Inflammatory macrophage (primary cell): Measurements from ENCODE around the gene PLD1.

Experiments used
- DNase-seq, 2 donors: peaks; one replicate each; pipeline ENCODE4 v3.0.0-alpha.2; 2020 to 2022

The PLD1 gene

DNA sequence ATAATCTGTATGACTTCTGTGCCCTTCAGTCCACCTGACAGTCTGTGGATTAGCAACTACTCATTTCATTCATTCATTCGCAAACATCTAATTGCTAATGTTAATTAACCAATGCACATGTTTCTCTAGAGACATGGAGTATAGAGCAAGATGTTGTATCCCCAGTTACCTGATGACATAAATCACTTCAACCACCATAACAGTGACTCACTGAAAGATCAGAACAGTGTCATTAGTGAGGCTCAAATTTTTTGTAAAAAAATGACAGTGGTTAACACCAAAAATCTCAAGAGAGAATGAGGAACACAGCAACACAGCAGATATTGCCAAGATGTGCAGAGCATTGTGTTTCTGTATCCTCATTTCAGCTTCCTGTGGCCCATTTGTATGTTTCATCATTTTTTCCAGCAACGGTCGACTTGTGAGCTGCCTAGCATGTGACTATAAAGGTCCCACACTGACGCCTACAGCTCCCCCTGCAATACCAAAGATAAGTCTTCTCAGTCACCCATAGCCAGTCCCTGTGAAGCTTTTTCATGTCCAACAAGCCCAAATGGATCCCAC is 3.7 kb upstream of the PLD1 start:
- peak; percentile 98 for DNase-seq

DNA sequence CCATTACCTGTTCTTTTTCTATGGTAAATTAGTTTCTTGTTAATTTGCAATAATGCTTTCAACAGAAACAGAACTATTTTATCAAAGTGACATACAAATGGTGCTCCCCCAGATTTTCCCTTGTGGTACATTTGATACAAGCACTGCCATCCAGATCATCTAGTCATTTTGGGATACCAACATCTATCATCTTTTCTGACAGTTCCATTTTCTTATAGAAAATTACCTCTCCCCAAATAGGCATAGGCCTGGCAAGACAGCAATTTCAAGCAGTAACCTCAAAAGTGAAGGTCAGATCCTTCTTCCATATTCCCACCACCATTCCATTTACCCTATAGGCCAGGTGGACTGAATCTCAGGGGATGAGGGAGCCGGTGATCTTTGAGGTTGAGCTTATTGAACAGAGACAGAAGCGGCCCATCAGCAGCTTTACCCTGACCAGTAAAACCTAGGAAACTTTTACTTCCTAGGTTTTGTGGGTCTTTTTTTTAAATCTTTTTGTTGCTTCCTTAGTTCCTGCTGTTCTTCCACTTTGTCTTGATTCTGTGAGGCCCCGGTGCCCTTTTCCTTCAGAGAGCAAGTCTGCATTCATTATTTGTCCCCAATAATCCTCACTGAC is 3.1 kb upstream of the PLD1 start:
- no peak for DNase-seq

DNA sequence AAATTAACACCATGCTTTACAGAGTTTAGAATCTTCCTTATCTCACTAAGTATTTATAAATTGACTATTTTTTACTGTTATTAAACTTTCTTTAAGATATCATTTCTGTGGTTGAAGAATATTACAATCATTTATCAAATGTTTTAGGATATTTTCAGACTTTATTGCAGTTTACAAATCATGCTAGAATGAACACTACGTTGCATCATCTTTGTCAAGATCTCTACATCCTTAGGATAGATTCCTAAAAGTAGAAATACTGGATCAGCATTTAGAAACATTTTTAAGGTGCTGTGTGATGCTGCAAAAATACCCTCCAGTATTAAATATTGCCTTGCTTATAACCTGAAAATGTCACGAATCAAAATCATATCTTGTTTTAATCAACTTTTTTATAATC is 2.5 kb upstream of the PLD1 start:
- DNase-seq = no peak

DNA sequence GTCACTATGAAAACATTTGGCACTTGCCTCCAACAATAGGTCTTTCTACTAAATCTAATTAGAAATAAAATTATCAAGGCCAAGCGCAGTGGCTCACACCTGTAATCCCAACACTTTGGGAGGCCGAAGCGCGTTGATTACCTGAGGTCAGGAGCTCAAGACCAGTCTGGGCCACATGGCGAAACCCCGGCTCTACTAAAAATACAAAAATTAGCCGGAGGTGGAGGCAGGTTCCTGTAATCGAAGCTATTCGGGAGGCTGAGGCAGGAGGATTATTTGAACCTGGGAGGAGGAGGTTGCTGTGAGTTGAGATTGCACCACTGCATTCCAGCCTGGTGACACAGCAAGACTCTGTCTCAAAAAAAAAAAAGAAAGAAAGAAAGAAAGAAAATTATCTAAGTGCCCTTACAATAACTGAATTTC is 1.6 kb upstream of the PLD1 start:
- no peak for DNase-seq

DNA sequence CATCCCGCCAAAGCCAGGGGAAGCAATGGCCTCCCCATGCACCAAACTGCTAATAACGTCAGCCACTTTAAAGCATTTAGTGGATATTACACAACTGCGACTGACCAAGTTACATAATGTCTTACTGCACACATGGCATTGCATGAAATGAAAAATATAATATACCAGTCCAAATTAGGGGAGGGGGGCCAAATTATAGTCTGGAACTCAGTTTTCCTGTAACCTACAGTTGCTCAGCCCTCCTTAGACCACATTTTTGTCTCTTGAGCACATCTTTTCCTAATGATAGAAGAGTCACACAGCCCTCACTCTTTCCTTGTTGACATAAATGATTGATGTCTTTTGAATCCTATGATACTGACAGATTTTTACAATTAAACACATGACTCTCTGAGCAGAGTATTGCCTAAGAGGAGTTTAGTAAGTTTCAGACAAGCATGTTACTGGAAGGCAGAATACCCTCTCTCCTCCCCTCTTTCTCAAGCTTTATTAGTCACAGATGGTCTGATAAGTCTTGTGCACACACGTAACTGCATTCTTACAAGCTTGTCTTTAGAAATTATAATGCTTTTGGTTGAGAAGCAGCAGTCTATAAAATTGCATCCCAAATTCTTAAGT is 1.1 kb upstream of the PLD1 start:
- peak; percentile 74 to 92 for DNase-seq

DNA sequence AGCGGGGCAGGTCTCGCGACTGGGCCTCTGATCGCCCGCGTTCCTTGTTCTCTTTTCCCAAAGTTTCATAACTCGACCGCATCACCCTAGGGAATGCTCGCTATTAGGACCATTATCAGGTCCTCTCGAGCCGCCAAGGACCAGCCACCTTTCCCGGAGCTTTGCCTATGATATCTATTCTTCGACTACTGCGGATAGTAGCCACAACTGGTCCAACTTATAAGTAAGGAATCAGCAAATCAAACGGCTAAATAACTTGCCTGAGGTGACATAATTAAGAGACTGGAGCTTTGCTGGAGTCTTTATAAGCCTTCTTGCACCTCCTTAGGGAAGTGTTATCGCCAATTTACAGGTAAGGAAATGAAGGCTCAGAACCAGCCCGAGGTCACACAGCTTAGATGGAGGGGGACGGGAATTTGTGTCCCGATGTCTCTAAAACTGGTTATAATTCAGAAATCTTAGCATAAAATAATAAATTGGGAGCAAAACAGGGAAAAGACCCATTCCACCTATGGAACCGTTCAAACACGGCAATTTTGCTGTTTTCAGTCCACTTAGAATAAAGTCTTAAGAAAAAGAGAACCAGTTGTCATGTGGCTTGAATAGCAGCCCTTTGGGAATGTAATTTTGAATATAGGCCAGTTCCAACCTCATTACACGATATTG is 479 bp upstream of the PLD1 start:
- no peak for DNase-seq

DNA sequence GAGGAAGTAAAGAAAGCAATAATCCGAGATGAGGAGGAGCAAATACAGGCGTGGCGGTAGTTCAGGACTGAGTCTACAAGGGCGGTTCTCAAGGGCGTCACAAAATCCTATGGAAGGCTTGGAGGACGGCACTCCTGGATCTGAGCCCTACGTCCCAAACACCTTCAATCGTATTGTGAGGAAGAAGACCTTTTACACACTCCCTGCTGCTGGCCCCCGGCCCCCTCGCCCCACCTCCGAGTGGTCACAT is 747 bp downstream of the PLD1 start:
- DNase-seq = peak in 1 of 2 donors; percentile 71

DNA sequence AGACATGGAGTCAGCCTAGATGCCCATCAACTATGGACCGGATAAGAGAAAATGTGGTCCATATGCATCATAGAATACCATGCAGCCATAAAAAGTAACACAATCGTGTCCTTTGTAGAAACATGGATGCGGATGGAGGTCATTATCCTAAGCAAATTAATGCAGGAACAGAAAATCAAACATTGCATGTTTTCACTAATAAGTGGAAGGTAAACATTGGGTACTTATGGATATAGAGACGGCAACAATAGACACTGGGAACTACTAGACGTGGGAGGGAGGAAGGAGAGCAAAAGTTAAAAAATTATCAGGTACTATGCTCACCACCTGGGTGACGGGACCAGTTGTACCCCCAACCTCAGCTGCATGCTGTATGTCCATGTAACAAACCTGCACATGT is 2.5 kb downstream of the PLD1 start:
- DNase-seq = no peak

DNA sequence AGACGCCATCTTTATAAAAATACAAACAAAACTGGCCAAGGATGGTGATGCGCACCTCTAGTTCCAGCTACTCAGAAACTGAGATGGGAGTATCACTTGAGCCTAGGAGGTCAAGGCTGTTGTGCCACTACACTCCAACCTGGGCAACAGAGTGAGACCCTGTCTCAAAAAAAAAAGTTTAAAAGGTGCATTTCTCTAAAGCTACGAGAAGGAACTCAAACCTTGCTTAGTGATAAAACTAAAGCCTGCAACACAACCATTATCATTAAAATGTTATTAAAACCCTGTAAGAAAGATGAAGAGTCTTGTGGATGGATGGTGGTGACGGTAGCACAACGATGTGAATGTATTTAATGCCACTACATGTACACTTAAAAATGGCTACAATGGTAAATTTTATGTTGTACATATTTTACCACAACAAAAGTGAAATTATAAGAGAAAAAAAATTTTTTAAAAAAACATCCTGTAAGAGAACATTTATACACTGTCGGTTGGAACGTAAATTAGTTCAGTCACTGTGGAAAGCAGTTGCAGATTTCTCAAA is 3.1 kb downstream of the PLD1 start:
- DNase-seq = no peak

DNA sequence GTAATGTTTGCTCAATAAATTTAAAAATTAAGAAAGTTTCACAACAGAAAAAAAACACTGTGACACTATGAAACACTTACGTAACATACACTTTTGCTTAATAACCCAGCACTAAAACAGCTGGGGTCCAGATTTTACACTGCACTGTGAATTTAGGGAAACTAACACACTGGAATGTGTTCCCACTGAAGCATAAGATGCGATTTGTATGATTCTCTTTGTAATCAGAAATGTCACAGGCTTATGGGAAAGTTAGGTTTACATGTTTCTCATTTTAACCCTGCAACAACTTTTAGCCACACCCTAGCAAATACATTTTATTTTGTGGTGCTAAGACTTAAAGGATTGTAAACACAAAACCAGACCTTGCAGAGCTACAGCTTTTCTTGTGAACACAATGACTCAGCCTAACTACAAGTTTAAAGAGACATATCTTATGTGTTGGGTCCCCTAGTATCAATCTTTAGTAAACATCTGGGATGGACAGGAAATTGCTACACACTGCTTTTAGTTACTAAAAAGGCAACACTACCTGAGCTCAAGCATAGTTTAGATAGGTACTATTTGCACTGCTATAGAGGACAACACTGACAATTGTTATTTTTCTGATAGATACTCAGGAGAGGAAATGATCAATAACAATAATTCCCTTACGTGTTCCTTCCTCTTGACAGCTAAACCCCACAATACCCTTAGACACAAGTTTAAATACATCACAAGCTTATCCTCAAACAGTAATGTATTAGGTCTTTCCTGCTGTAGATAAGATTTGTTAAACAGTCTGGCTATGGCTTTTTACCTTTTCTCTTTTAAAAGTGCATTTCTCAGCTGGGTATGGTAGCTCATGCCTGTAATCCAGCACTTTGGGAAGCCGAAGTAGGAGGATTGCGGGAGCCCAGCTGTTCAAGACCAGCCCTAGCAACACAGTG is 3.8 kb downstream of the PLD1 start:
- peak; percentile 30 to 76 for DNase-seq

DNA sequence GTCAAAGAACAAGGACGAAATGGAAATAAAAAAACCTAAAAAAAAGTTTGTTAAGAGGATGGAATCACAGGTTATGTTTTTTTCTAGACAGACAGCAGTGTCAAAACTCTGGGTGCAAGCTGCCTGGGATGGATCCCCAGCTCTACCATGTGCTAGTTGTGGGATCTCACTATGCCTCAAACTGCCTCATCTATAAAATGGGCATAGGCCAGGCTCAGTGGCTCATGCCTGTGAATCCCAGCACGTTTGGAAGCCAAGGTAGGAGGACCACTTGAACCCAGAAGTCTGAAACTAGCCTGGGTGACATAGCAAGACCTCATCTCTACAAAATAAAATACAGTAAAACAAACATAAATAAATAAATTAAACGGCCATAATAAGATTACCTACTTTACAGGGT is 4.6 kb downstream of the PLD1 start:
- DNase-seq = no peak

DNA sequence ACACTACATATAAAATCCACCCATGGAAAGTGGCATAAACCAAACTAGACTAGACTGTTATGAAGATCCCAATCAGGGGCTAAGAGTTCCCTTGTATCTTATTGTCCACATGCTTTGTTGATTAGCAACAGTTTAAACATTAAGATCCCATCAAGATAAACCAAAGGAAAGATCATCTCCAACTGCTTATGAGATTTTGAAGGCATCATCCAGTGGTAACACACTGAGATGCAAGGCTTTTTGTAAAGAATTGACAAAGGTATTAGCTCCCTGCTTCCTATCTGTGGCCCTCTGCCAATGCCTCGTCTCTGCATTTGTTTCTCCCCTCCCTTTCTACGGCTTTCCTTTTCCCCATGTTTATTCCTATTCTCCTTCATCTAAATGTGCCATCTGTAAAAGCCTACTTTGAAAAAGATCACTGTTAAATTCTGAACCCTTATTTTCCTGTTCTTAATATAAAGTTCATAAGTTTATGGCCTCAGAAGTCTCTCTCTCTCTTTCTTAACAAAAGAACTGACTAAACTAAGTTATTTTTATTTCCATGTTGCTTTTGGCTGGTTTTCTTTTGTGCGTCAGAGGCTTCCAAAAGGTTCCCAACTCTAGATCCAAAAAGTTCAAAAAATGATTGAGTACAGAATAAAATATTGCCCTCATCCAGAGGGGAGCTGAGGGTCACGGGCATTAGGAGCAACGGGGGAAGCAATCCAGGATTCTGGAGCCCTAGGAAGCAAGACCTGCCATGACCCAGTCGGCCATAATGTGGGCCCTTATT is 5.5 kb downstream of the PLD1 start:
- no peak for DNase-seq

DNA sequence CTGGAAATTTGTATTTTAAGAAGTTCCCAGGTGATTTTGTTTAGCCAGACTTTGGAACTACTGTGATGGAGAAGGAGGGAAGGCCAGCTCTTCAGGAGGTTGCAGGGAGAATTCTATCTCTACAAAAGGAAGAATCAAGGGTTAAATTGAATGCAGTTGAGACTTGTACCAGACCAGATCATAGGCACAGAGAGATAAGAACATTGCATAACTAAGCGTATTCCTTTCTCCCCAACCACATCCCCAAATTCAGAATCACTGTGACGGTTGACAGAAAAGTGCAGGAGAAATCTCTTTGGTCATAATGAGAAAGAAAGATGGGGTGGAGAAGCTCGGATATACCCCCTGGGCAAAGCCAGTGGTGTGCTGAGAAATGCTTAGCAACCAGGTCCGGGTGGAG is 7.2 kb downstream of the PLD1 start:
- DNase-seq = no peak

DNA sequence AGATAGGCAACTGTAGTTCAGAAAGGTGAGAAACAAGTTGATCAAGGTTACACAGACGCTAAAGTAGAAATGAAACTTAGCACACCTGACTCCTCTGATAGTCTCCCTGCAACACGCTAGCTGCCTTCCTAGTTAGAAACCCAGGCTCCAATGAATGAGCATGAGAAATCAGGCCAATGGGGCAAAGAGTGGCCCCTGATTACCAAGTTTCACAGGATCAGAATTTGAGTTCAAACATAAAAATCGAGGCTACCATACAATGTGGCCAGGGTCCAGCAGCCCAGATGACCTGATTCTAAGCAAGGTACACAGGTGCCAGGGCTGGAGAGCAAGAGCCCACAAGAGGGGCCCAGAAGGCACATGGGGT is 7.7 kb downstream of the PLD1 start:
- no peak for DNase-seq

DNA sequence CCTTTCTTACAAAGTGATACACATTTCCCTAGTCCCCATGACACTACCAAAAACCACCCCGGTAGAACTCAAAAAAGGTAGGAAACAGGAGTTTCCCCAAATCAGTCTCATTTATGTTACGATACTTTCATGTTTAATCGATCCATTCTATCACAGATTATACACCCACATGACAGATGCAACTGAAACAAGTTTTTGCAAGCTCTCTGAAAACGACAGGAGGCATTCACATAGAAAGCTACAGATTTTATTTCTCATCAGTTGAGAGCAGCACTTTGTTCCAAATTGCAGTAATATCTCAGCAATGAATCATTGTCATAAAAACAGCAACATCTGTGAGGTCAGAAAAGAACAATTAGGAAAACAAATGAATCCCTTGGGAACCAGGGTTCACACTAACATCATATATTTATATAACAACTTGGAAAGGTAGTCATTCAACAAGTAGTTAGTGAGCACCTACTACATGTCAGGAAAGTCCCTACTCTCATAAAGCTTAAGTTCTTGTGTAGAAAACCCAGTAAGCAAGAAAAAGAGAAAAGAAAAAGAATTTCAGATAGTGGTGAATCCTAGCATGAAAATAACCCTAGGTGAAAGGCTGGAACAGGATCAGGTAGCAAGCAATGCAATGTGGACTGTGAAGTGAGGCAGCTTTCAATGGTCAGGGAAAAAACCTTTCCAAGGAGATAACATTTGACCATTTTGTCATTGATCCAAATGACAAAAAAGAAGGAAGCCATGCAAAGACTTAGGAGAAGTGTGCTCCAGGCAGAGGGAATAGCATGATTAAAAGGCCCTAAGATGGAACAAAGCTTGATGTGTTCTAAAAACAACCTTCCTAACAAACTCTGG is 8.3 kb downstream of the PLD1 start:
- no peak for DNase-seq

DNA sequence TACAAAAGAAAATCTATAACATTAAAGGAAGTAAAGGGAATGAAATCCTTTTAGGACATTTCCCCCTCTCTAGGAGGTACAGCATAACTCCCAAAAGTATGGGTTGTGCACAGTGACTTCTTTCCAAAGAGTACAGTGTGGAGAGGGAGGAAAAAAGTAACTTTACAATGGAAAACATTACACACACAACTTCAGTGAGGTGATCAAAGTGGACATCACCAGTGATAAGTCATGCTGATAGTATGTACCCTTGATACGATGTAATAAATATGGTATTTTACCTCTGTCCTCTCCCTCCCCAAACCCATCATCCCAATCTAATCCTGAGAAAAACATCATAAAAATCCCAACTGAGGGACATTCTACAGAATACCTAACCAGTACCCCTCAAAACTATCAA is 10.8 kb downstream of the PLD1 start:
- no peak for DNase-seq

DNA sequence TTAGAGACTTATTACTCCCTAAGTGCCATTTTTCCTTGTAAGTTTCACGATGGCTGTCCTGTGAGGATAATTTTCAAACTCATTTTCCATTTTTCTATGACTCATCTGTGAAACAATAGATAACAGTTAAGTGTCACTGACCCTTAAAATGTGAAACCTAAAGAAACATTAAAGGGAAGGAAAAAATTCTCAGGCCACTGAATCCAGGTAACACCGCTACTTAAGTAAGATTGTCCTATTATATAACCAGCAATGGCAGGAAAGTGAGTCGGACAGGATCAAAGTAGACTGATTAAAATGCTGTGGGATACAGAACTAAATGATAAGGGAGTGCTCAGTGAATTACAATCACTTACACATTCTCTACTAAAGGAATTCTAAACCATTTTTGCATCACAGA is 12.4 kb downstream of the PLD1 start:
- no peak for DNase-seq

DNA sequence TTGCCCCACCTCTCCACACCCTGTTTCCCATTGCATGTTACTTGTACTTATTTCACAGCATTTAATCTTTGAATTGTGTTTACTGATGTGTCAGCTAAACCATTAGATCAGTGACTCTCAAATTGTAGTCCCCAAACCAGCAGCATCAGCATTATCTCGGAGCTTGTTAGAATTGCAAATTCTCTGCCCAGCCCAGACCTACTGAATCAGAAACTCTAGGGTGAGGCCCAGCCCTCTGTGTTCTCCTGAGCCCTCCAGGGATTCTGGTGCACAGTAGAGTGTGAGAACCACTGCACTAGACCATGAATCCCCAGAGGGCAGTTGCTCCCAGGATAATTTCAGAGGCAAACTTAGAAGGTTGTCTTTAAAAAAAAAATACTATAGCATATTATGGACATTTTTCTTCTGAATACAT is 13.0 kb downstream of the PLD1 start:
- no peak for DNase-seq

DNA sequence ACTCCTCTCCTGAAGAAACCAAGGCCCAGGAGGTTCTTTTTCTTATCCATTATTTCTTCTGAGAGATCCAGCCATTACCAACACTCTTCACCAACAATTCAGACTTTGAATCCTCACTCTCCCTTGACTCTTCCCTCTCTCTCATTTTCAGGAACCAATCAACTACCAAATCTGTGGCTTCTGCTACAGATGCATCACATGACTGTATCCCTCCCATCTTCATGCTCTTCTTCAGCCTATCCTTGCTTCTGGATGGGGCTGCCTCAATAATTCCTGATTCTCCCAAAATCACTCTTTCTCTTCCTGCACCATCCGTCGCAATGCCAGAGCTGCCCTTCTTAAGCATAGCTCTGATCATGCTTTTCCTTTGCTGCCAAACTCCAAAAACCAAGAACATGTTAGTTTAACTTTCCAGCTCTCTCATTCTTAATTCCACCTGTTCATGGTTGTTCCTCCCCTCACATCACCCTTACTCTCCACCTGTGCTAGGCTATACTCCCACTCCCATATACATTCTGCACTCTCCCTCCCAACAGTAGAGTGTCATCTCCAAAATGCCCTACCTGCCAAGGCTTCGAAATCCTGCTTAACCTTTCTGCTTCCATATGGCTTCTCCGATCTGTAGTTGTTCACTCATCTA is 13.5 kb downstream of the PLD1 start:
- DNase-seq = no peak

DNA sequence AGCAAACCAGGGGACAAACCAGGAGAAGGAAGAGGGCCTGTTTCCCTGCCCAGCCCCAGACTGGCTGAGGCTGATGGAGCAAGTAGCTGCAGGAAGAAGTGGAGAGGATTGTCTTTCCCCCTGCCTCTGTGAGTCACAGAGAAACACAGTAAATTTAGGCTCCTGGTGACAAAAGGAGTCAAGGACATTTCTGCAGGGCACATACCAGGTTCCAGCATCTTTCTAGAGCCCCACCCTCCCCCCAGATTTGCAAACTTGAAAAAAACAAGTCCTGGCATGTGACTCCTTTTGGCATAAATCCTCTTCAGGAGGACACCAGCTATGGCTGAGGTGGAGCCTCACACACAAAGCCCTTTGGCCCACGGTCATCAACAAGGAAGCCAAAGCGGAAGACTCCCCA is 17.8 kb downstream of the PLD1 start:
- no peak for DNase-seq

DNA sequence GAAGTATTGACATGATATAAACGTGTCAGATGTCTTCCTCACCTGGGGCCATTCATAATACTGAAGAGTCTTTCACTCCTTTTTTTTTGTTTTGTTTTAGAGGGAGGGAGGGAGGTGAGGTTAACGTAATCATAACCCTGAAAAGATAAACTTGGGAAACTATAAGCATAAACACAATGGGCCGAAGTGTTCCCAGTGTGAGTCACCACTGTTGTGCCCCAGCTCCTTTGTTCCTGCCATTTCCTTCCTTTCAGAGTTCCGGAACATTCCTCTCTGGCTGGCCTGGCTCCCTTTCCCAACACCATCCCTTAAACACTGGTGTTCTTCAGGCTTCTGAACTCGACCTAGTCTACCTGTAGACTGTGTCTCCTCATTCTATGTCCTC is 18.6 kb downstream of the PLD1 start:
- no peak for DNase-seq
